Activated T-helper 2 cell treated with anti-CD3 and anti-CD28 coated beads, Interferon-gamma antibody, Interleukin-2, Interleukin-4, amounts not matched to agents 10 μg/mL and 5 μg/mL and 100 μg/mL, durations not matched to agents 14 hours and 24 hours and 36 hours (primary cell): ENCODE results near the gene SELENON. TPM values are rescaled to one million over a fixed set of nuclear protein-coding genes. Genes with fewer than 3 reads are reported as not detected.

Experiments used
- DNase-seq: peaks from one replicate; pipeline ENCODE4 v3.0.0; 2021; ENCODE audit warnings: low spot score
- H3K27ac Mint-ChIP-seq: one replicate; pipeline ENCODE4 v1.8.0; 2021; ENCODE audit warnings: mixed read lengths
- H3K27me3 Mint-ChIP-seq: one replicate; pipeline ENCODE4 v1.8.0; 2021; ENCODE audit warnings: low read depth, mixed read lengths
- H3K36me3 Mint-ChIP-seq: one replicate; pipeline ENCODE4 v1.8.0; 2021; ENCODE audit warnings: low read depth, mixed read lengths
- H3K4me1 Mint-ChIP-seq: one replicate; pipeline ENCODE4 v1.8.0; 2021; ENCODE audit warnings: low read depth, mixed read lengths
- H3K4me3 Mint-ChIP-seq: one replicate; pipeline ENCODE4 v1.8.0; 2021; ENCODE audit warnings: low read depth, mild to moderate bottlenecking, moderate library complexity, mixed read lengths
- H3K9me3 Mint-ChIP-seq: one replicate; pipeline ENCODE4 v1.8.0; 2021; ENCODE audit warnings: mixed read lengths
- intact Hi-C: fragments of 100-400 bp; cut with micrococcal nuclease; formaldehyde crosslinking; loops from one replicate; pipeline ENCODE4 v1.15.1; 2023
- total RNA-seq: library from RNA; stranded (reverse); gene quantifications from 2 replicates; pipeline ENCODE4 v1.2.3, GENCODE V29; 2022

The SELENON gene
- total RNA-seq, 1 donor from 2014 or later: 8.2 TPM

GRCh38 chr1:25774206-25774803 lies 25.7 kb upstream of the SELENON start:
- intact Hi-C loops: loop anchor here (1.0 kb wide), 1 partner anchor 100 kb away; no protein-coding TSS in a partner anchor
- Mint-ChIP-seq H3K4me1 (peaks cover 20% of the 10 kb centered on the region), H3K36me3 (peaks cover 5% of the 10 kb centered on the region), H3K4me3 (no peak overlapping the region), H3K27ac (no peak overlapping the region), H3K27me3 (peaks cover 64% of the 10 kb centered on the region), H3K9me3 (no peaks in the 10 kb centered on the region)
- no peak for DNase-seq

DNA sequence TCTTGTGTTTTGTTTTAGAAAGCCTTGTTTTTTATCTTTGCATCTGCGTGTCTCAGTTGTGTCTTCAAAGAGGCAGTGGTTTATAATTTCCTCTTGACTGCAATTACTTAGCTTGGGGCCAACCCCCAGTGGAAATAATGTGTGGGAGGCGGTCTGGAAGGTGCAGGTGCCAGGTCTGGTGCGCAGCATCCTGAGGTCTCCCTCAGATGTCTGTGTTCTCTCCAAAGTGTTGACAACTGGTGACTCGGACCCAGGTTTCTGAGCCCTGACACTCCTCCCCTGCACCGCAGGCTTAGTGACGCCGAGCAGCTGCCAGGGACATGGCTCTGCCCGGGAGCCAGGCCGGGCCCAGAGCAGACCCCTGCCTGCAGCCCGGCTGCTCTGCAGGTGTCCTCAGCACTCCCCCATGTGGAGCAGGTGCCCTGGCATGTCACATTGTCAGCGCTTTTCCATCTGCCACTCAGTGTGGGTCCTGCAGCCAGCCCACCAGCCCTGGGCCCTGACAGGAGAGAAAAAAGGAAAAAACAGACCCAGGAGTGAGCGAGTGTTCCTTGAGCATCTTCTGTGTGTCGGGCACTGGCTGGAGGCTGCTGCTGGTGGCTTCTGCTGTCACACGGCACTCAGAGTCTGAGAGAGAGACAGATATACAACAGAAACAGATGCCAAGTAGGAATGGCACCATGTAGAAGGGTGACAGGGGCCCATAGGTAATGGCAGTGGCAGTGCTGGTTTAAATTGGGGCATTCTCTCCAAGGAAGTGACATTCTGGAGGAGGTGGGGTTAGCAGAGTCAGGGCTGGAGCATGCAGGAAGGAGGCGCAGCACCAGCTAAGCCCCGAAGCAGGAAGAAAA lies 24.8 kb upstream of the SELENON start:
- peak overlapping the region; percentile 5 for H3K27ac Mint-ChIP-seq
- H3K9me3 Mint-ChIP-seq: no peaks in the 10 kb centered on the region
- no peak overlapping the region for H3K4me3 Mint-ChIP-seq
- intact Hi-C loops: loop anchor here (1.0 kb wide), 1 partner anchor 101 kb away; no protein-coding TSS in a partner anchor
- peaks cover 5% of the 10 kb centered on the region for H3K36me3 Mint-ChIP-seq
- DNase-seq: peak; percentile 74
- peaks cover 61% of the 10 kb centered on the region for H3K27me3 Mint-ChIP-seq
- H3K4me1 Mint-ChIP-seq: peaks cover 20% of the 10 kb centered on the region

- H3K9me3 Mint-ChIP-seq: no peaks in the 10 kb centered on the region
- H3K4me1 Mint-ChIP-seq: peaks cover 14% of the 10 kb centered on the region
- H3K27me3 Mint-ChIP-seq: peaks cover 35% of the 10 kb centered on the region
- intact Hi-C loops: no loop called here
- no peak overlapping the region for H3K27ac Mint-ChIP-seq
- no peak for DNase-seq
- no peak overlapping the region for H3K4me3 Mint-ChIP-seq
- no peaks in the 10 kb centered on the region for H3K36me3 Mint-ChIP-seq
Measured at GRCh38 chr1:25779388-25779787, 20.6 kb upstream of the SELENON start.

- H3K9me3 Mint-ChIP-seq: no peaks in the 10 kb centered on the region
- peaks cover 38% of the 10 kb centered on the region for H3K27me3 Mint-ChIP-seq
- no peak overlapping the region for H3K27ac Mint-ChIP-seq
- peaks cover 10% of the 10 kb centered on the region for H3K4me1 Mint-ChIP-seq
- no peak overlapping the region for H3K4me3 Mint-ChIP-seq
- no peaks in the 10 kb centered on the region for H3K36me3 Mint-ChIP-seq
- DNase-seq: no peak
- intact Hi-C loops: no loop called here
Measured at GRCh38 chr1:25779894-25780293, 20.1 kb upstream of the SELENON start.

DNA sequence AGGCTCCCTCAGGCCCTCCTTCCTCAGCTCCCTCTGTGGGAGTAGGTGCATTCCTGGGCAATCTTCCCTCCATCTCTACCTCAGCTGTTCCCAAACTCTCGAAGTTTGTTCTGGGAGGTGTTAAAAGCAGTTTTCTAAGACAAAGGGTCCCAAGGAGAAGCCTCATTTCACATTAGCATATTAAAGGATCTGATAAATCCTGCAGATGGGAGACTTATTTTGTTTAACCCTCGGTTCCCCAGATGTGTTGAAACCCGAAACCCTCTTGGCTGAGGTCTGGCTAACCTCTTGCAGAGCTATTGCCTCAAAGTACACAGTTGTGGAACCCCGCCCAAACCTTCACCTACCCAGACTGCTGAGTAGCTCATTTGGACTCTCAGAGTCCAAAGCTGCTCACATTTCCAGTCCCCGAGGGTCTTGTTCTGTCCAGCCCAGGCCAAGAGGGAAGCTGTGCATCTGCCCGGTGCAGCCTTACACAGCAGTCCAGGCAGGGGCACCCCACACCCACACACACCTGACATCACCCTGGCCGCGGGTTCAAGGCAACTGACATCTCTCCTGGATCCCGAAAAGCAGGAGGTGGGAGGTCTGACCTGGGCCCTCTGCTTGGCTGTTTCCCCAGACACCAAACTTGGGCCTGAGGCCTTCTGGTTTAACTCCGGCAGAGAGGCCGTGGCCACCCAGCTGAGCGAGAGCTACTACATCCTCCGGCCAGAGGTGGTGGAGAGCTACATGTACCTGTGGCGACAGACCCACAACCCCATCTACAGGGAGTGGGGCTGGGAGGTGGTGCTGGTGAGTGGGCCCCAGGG lies 19.5 kb upstream of the SELENON start:
- Mint-ChIP-seq H3K27ac (no peak overlapping the region), H3K4me1 (peaks cover 3% of the 10 kb centered on the region), H3K27me3 (peaks cover 33% of the 10 kb centered on the region), H3K9me3 (no peaks in the 10 kb centered on the region), H3K36me3 (no peaks in the 10 kb centered on the region), H3K4me3 (no peak overlapping the region)
- intact Hi-C loops: no loop called here
- no peak for DNase-seq

DNA sequence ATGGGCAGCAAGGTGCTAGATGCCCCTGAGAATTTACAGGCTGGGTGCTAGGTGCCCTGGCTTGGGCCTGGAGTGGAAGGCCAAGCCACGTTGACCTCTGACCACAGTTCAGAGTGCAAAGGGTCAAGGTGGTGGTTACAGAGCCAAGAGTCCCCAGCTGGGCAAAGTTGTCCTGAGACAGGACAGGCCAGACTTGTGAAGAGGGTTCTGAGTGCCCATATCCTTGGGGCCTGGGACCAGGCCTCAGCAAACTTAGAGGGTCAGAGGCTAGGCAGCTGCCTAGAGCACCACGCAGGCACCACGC lies 18.9 kb upstream of the SELENON start:
- intact Hi-C loops: no loop called here
- Mint-ChIP-seq H3K36me3 (no peaks in the 10 kb centered on the region), H3K4me1 (no peaks in the 10 kb centered on the region), H3K9me3 (no peaks in the 10 kb centered on the region), H3K4me3 (no peak overlapping the region), H3K27ac (no peak overlapping the region), H3K27me3 (peaks cover 31% of the 10 kb centered on the region)
- no peak for DNase-seq

GRCh38 chr1:25782608-25783201 lies 17.3 kb upstream of the SELENON start:
- DNase-seq: no peak
- intact Hi-C loops: no loop called here
- Mint-ChIP-seq H3K4me1 (no peaks in the 10 kb centered on the region), H3K4me3 (no peak overlapping the region), H3K27ac (no peak overlapping the region), H3K27me3 (peaks cover 25% of the 10 kb centered on the region), H3K36me3 (no peaks in the 10 kb centered on the region), H3K9me3 (no peaks in the 10 kb centered on the region)

DNA sequence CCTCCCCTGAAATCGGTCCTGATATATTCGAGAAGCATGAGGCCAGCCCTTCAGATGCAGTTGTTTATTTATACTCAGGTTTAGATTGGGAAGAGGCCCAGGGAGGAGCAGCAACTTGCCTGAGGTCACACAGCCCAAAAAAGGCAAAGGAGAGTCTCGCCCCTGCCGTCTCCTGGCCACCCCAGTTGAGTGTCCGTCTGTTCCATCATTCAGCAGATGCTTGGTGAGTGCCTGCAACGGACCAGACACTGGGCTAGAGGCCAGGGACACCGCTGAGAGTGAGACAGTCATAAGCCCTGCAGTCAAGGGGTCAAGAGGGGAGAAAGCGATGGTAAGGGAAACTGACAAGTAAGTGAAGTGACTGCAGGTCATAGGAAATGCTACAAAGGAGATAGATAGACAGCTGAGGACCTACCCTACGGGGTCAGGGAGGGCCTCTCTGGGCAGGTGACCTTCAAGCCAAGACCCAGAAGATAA lies 15.4 kb upstream of the SELENON start:
- Mint-ChIP-seq H3K36me3 (no peaks in the 10 kb centered on the region), H3K9me3 (no peaks in the 10 kb centered on the region), H3K4me3 (no peak overlapping the region), H3K4me1 (no peaks in the 10 kb centered on the region), H3K27me3 (peaks cover 23% of the 10 kb centered on the region), H3K27ac (no peak overlapping the region)
- intact Hi-C loops: no loop called here
- DNase-seq: no peak

- intact Hi-C loops: no loop called here
- no peak overlapping the region for H3K4me3 Mint-ChIP-seq
- peaks cover 21% of the 10 kb centered on the region for H3K27me3 Mint-ChIP-seq
- H3K9me3 Mint-ChIP-seq: no peaks in the 10 kb centered on the region
- no peak overlapping the region for H3K27ac Mint-ChIP-seq
- no peak for DNase-seq
- H3K4me1 Mint-ChIP-seq: no peaks in the 10 kb centered on the region
- no peaks in the 10 kb centered on the region for H3K36me3 Mint-ChIP-seq
Measured at GRCh38 chr1:25785333-25786067, 14.5 kb upstream of the SELENON start.

GRCh38 chr1:25786887-25787759 lies 12.9 kb upstream of the SELENON start:
- intact Hi-C loops: no loop called here
- H3K27ac Mint-ChIP-seq: no peak overlapping the region
- no peaks in the 10 kb centered on the region for H3K9me3 Mint-ChIP-seq

GRCh38 chr1:25787760-25788166 lies 12.2 kb upstream of the SELENON start:
- no peaks in the 10 kb centered on the region for H3K4me1 Mint-ChIP-seq
- peaks cover 31% of the 10 kb centered on the region for H3K27me3 Mint-ChIP-seq
- H3K27ac Mint-ChIP-seq: no peak overlapping the region
- intact Hi-C loops: no loop called here
- DNase-seq: no peak
- H3K4me3 Mint-ChIP-seq: no peak overlapping the region
- no peaks in the 10 kb centered on the region for H3K9me3 Mint-ChIP-seq
- H3K36me3 Mint-ChIP-seq: no peaks in the 10 kb centered on the region

More at GRCh38 chr1:25786887-25787759, 12.9 kb upstream of the SELENON start:
- H3K27me3 Mint-ChIP-seq: peaks cover 32% of the 10 kb centered on the region
- no peaks in the 10 kb centered on the region for H3K36me3 Mint-ChIP-seq
- no peak for DNase-seq
- H3K4me1 Mint-ChIP-seq: no peaks in the 10 kb centered on the region
- no peak overlapping the region for H3K4me3 Mint-ChIP-seq
